ENCODE results near the gene KCNA2.

GRCh38 chr1:110610696-110611286 lies 4.6 kb upstream of the KCNA2 start:
- TF ChIP-seq POLR2AphosphoS5 (IDR thresholded peaks at IDR 0.05; ENCODE audit: borderline replicate concordance, low read depth, low read length) (peak; percentile 35; the same call in 1 of the 2 replicates), EZH2 (IDR thresholded peaks at IDR 0.05) (no peak), FOXP2 (optimal IDR thresholded peaks at IDR 0.05; ENCODE audit: control extremely low read depth, extremely low read length, insufficient read depth) (no peak)
